Fibroblast of lung (primary cell): Measurements from ENCODE around the gene ART1. TPM values are rescaled to one million over a fixed set of nuclear protein-coding genes. Genes with fewer than 3 reads are reported as not detected.

Experiments
- DNase-seq, 2 donors: peaks; one replicate each; pipeline versions ENCODE4 v3.0.0 to v3.0.0-alpha.2; 2010; ENCODE audit warnings: low read depth in 2 of 2
- H2AFZ ChIP-seq: 2 replicates; pipeline ENCODE4 v1.5.1; 2012; ENCODE audit warnings: low read length, control low read depth, inconsistent platforms
- H3K27ac ChIP-seq: 2 replicates; pipeline ENCODE4 v1.5.1; 2011; ENCODE audit warnings: low read length, control low read depth; ENCODE audit not compliant: insufficient read depth
- H3K27me3 ChIP-seq: 2 replicates; pipeline ENCODE4 v1.5.1; 2011; ENCODE audit warnings: mild to moderate bottlenecking, low read length; ENCODE audit not compliant: control insufficient read depth, insufficient read depth
- H3K36me3 ChIP-seq: 2 replicates; pipeline ENCODE4 v1.5.1; 2011; ENCODE audit warnings: low read length; ENCODE audit not compliant: control insufficient read depth, insufficient read depth
- H3K4me1 ChIP-seq: 2 replicates; pipeline ENCODE4 v1.5.1; 2011; ENCODE audit warnings: low read length; ENCODE audit not compliant: control insufficient read depth, insufficient read depth; ENCODE audit errors: extremely low read depth
- H3K4me2 ChIP-seq: 2 replicates; pipeline ENCODE4 v1.5.1; 2011; ENCODE audit warnings: low read length, control low read depth; ENCODE audit not compliant: insufficient read depth; ENCODE audit errors: extremely low read depth
- H3K4me3 ChIP-seq, 4 experiments: fragments of 200-600 bp in 1 of 4; sonication (generic) in 1 of 4; replicated peaks in 1 of 4; 2 replicates each; pipeline ENCODE4 v1.5.1; 2011 to 2016; ENCODE audit warnings: low read length in 4 of 4, low read depth in 3 of 4, mild to moderate bottlenecking in 3 of 4, control low read depth in 2 of 4, inconsistent platforms in 1 of 4, mixed read lengths in 1 of 4; ENCODE audit not compliant: insufficient read depth in 1 of 4; ENCODE audit errors: control extremely low read depth in 1 of 4
- H3K79me2 ChIP-seq: 2 replicates; pipeline ENCODE4 v1.5.1; 2012; ENCODE audit warnings: mild to moderate bottlenecking, low read length, inconsistent platforms; ENCODE audit not compliant: control insufficient read depth, insufficient read depth
- H3K9ac ChIP-seq: 2 replicates; pipeline ENCODE4 v1.5.1; 2011; ENCODE audit warnings: mild to moderate bottlenecking, low read length, control low read depth; ENCODE audit not compliant: insufficient read depth
- H3K9me3 ChIP-seq: 2 replicates; pipeline ENCODE4 v1.5.1; 2012; ENCODE audit warnings: low read depth, low read length; ENCODE audit not compliant: control insufficient read depth, insufficient read depth
- H4K20me1 ChIP-seq: 2 replicates; pipeline ENCODE4 v1.5.1; 2011; ENCODE audit warnings: low read length; ENCODE audit not compliant: control insufficient read depth, insufficient read depth; ENCODE audit errors: extremely low read depth
- EZH2 ChIP-seq: IDR thresholded peaks from 2 replicates; pipeline ENCODE4 v1.5.1; 2012; ENCODE audit warnings: low read length, control low read depth, mild to moderate bottlenecking; ENCODE audit errors: missing control alignments
- polyA plus RNA-seq, 2 donors: library from polyadenylated mRNA; depleted of rRNA in 1 of 2; stranded (reverse) in 1 of 2; unstranded in 1 of 2; fragments of >200 nt; gene quantifications; 2 replicates each; pipeline ENCODE4 v1.2.1, GENCODE V29; 2011 to 2012; ENCODE audit warnings: missing spikeins in 1 of 2
- total RNA-seq: library from RNA; depleted of rRNA; stranded (reverse); fragments of >200 nt; gene quantifications from 2 replicates; pipeline ENCODE4 v1.2.1, GENCODE V29; 2014
- TF ChIP-seq, protein P1 (sequence below), 2 donors: IDR thresholded peaks in 1 of 2; conservative IDR thresholded peaks in 1 of 2; 1 replicate in 1 of 2; 2 replicates in 1 of 2; pipeline ENCODE4 v1.5.1; 2011 to 2012; ENCODE audit warnings: low read length in 2 of 2, control low read depth in 1 of 2, inconsistent platforms in 1 of 2, low read depth in 1 of 2, mild to moderate bottlenecking in 1 of 2

The ART1 gene
- total and polyA plus RNA-seq, 2 donors (not counting 1 experiment from before 2014, with no cell fraction given), result not detected

DNA sequence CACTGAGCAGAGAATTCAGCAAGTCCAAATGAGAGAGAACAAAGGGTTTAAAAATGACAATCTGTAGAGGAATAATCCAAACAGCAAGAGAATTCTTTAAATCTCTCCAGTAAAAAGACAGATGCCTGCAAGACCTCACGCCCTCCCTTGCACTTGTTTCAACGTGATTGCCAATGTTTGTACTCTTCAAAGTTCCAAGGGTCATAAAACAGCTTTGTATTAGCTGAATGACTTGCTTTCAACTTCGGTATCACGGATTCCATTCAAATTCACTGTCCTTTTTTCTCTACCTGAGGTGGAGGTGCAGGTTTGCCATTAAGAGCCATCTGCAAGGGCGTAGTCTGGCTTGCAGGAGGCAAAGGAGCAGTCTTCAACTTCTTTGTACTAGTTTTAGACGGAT lies 67.3 kb downstream of the ART1 start:
- no peak for DNase-seq
- Histone ChIP-seq H3K27ac (no peak overlapping the region), H3K4me1 (no peaks in the 10 kb centered on the region), H3K9ac (no peak overlapping the region), H3K27me3 (no peaks in the 10 kb centered on the region), H4K20me1 (no peaks in the 10 kb centered on the region), H3K36me3 (peaks cover 11% of the 10 kb centered on the region), H3K9me3 (no peaks in the 10 kb centered on the region), H3K4me2 (no peak overlapping the region), H3K79me2 (no peaks in the 10 kb centered on the region), H3K4me3 (no peak overlapping the region), H2AFZ (no peak overlapping the region)
- TF ChIP-seq, protein P1, sequence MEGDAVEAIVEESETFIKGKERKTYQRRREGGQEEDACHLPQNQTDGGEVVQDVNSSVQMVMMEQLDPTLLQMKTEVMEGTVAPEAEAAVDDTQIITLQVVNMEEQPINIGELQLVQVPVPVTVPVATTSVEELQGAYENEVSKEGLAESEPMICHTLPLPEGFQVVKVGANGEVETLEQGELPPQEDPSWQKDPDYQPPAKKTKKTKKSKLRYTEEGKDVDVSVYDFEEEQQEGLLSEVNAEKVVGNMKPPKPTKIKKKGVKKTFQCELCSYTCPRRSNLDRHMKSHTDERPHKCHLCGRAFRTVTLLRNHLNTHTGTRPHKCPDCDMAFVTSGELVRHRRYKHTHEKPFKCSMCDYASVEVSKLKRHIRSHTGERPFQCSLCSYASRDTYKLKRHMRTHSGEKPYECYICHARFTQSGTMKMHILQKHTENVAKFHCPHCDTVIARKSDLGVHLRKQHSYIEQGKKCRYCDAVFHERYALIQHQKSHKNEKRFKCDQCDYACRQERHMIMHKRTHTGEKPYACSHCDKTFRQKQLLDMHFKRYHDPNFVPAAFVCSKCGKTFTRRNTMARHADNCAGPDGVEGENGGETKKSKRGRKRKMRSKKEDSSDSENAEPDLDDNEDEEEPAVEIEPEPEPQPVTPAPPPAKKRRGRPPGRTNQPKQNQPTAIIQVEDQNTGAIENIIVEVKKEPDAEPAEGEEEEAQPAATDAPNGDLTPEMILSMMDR (conservative IDR thresholded peaks at IDR 0.05 in 1 of 2, IDR thresholded peaks at IDR 0.05 in 1 of 2; ENCODE audit: low read depth in 1 of 2, low read length in 2 of 2), result no peak
- no peak for TF ChIP-seq EZH2

Other genes starting within 250 kb of the ART1 start
- gene ART5, start 3.1 kb upstream of the ART1 start, total RNA-seq, result 0.50 and 0.77 TPM in 2 replicates
- 0.15 TPM in 1 of 2 replicates, not detected in the other for gene ART5, start 3.1 kb upstream of the ART1 start, polyA plus RNA-seq
- 0.50 and 0.51 TPM in 2 replicates for gene CHRNA10, start 26.3 kb downstream of the ART1 start, total RNA-seq
- gene CHRNA10, start 26.3 kb downstream of the ART1 start, polyA plus RNA-seq, result 0.16 and 0.23 TPM in 2 replicates
- 88.1 and 99.6 TPM in 2 replicates for gene NUP98, start 152.4 kb downstream of the ART1 start, total RNA-seq
- gene NUP98, start 152.4 kb downstream of the ART1 start, polyA plus RNA-seq, result 60.6 and 95.1 TPM in 2 replicates
- 10.8 and 12.4 TPM in 2 replicates for gene PGAP2, start 163.4 kb downstream of the ART1 start, total RNA-seq
- 12.8 and 18.9 TPM in 2 replicates for gene PGAP2, start 163.4 kb downstream of the ART1 start, polyA plus RNA-seq
- gene RHOG, start 195.8 kb downstream of the ART1 start, total RNA-seq, result 6.2 and 10.9 TPM in 2 replicates
- gene RHOG, start 195.8 kb downstream of the ART1 start, polyA plus RNA-seq, result 53.1 and 61.8 TPM in 2 replicates
- gene STIM1, start 210.5 kb downstream of the ART1 start, total RNA-seq, result 25.7 and 44.6 TPM in 2 replicates
- 24.6 and 38.1 TPM in 2 replicates for gene STIM1, start 210.5 kb downstream of the ART1 start, polyA plus RNA-seq